ENCODE measurements around the gene C3orf18. TPM values are rescaled to one million over a fixed set of nuclear protein-coding genes. Genes with fewer than 3 reads are reported as not detected.

C3orf18 gene
- total and polyA plus RNA-seq, 8 donors, result 4.9 to 75.0 (median 8.2) TPM; not detected in 1

- Histone ChIP-seq H3K27ac (no peak overlapping the region), H3K36me3 (no peaks in the 10 kb centered on the region), H3K4me3 (no peak overlapping the region), H3K27me3 (peaks cover 0 to 31% (median 6%) of the 10 kb centered on the region in 3 donors), H3K4me1 (no peaks in the 10 kb centered on the region), H3K9me3 (no peaks in the 10 kb centered on the region)
- TF ChIP-seq EP300 (IDR thresholded peaks at IDR 0.05) (no peak), POLR2A (IDR thresholded peaks at IDR 0.05) (no peak), POLR2AphosphoS5 (IDR thresholded peaks at IDR 0.05) (no peak), CTCF (IDR thresholded peaks at IDR 0.05) (no peak)
- intact Hi-C loops (cut with DNase I; ENCODE audit: low total_unique reads), result loop anchor here (10.0 kb wide), 1 partner anchor 157 kb away; no protein-coding TSS in a partner anchor
- 81 to 88% (median 84%) methylated on average over 9 of the region's 9 CpGs for WGBS, 5 donors
- DNase-seq, result no peak
These were observed 35.4 kb downstream of the C3orf18 start for GRCh38 chr3:50532062-50532705.

GRCh38 chr3:50531201-50531600 is 36.3 kb downstream of the C3orf18 start:
- no peak overlapping the region for H3K4me3 ChIP-seq
- WGBS, 5 donors, result 88 to 97% (median 93%) methylated on average over 4 of the region's 4 CpGs
- no peak for TF ChIP-seq EP300 (IDR thresholded peaks at IDR 0.05)
- TF ChIP-seq POLR2A (IDR thresholded peaks at IDR 0.05), result no peak
- TF ChIP-seq CTCF (IDR thresholded peaks at IDR 0.05), result no peak
- TF ChIP-seq POLR2AphosphoS5 (IDR thresholded peaks at IDR 0.05), result no peak
- no peaks in the 10 kb centered on the region for H3K36me3 ChIP-seq
- H3K9me3 ChIP-seq, result no peaks in the 10 kb centered on the region
- H3K27ac ChIP-seq, result no peak overlapping the region
- no peaks in the 10 kb centered on the region for H3K4me1 ChIP-seq
- H3K27me3 ChIP-seq, result peaks cover 0 to 27% (median 6%) of the 10 kb centered on the region in 3 donors
- no peak for DNase-seq
- intact Hi-C loops (cut with DNase I; ENCODE audit: low total_unique reads), result loop anchor here (10.0 kb wide), 1 partner anchor 156 kb away; no protein-coding TSS in a partner anchor

GRCh38 chr3:50530001-50530970 is 37.3 kb downstream of the C3orf18 start:
- TF ChIP-seq POLR2A (IDR thresholded peaks at IDR 0.05), result no peak
- no peak for TF ChIP-seq EP300 (IDR thresholded peaks at IDR 0.05)
- TF ChIP-seq CTCF (IDR thresholded peaks at IDR 0.05), result no peak
- no peak for TF ChIP-seq POLR2AphosphoS5 (IDR thresholded peaks at IDR 0.05)
- WGBS, 5 donors, result 12 to 22% (median 16%) methylated on average over 43 to 48 of the region's 48 CpGs
- DNase-seq, result no peak
- H3K27me3 ChIP-seq, result peaks cover 0 to 27% (median 6%) of the 10 kb centered on the region in 3 donors
- peak overlapping the region in 2 of 4 donors; percentile 15 to 22 for H3K4me3 ChIP-seq
- H3K36me3 ChIP-seq, result no peaks in the 10 kb centered on the region
- H3K4me1 ChIP-seq, result no peaks in the 10 kb centered on the region
- H3K27ac ChIP-seq, result no peak overlapping the region
- intact Hi-C loops (cut with DNase I; ENCODE audit: low total_unique reads), result loop anchor here (10.0 kb wide), 1 partner anchor 155 kb away; no protein-coding TSS in a partner anchor
- no peaks in the 10 kb centered on the region for H3K9me3 ChIP-seq

DNA sequence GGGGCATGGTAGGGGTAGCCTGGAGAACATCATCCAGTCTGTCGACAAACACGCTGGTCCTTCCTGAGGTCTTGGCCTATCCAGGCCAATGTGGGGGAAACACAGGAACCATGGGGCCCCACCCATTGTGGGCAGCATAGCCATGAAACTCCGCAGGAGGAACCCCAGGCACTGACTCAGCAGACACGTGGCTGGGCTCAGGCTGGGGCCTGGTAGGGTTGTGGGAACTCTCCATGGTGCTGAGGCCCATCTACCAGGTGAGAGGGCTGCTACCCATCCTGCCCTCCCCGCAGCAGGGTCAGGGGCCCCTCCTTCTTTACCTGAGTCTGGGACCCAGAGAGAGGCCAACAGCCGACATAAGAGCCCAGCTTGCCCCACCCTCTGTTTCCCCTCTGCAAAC is 41.6 kb downstream of the C3orf18 start:
- Histone ChIP-seq H3K27me3 (peaks cover 0 to 23% (median 6%) of the 10 kb centered on the region in 3 donors), H3K36me3 (no peaks in the 10 kb centered on the region), H3K4me3 (no peak overlapping the region), H3K4me1 (no peaks in the 10 kb centered on the region), H3K27ac (no peak overlapping the region), H3K9me3 (no peaks in the 10 kb centered on the region)
- peak; percentile 35 to 87 for DNase-seq
- WGBS, 5 donors, result 28 to 33% (median 29%) methylated on average over 6 of the region's 6 CpGs
- intact Hi-C loops (cut with DNase I; ENCODE audit: low total_unique reads), result no loop called here
- TF ChIP-seq EP300 (IDR thresholded peaks at IDR 0.05) (no peak), POLR2A (IDR thresholded peaks at IDR 0.05) (no peak), CTCF (IDR thresholded peaks at IDR 0.05) (no peak), POLR2AphosphoS5 (IDR thresholded peaks at IDR 0.05) (no peak)
